IMR-90 (cell line): ENCODE data around the gene P2RY2. TPM values are rescaled to one million over a fixed set of nuclear protein-coding genes. Genes with fewer than 3 reads are reported as not detected.

Source experiments
- ATAC-seq: fragments of 200-7000 bp; cut with Tn5 transposase; 2 replicates; pipeline ENCODE4 v1.9.1; 2020; ENCODE audit warnings: low read depth, mild to moderate bottlenecking, moderate library complexity
- BruUV-seq: library from RNA; stranded (reverse); fragments of 400-500 nt; replicated peaks from 2 replicates; lab custom pipeline; 2021; lab: Mats Ljungman, UMichigan
- CTCF ChIA-PET: fragments of 300-600 bp; formaldehyde crosslinking; extraction: SDS; loops from one replicate; lab custom pipeline; 2021; ENCODE audit warnings: antibody characterized with exemption; lab: Yijun Ruan, JAX
- POLR2A ChIA-PET: fragments of 300-600 bp; sonication (Branson Sonifier 250); formaldehyde crosslinking; loops from one replicate; lab custom pipeline; 2022; ENCODE audit warnings: antibody characterized with exemption; ENCODE audit not compliant: unreplicated experiment; lab: Charles Lee
- DNase-seq: peaks from one replicate; pipeline ENCODE4 v3.0.0; 2013
- H2AFZ ChIP-seq: replicated peaks from 2 replicates; pipeline ENCODE3; 2013; ENCODE audit warnings: low read length, mild to moderate bottlenecking; ENCODE audit not compliant: poor library complexity
- H2AK5ac ChIP-seq: 2 replicates; pipeline ENCODE4 v1.6.1; 2013; ENCODE audit warnings: low read depth, low read length, inconsistent platforms
- H2AK9ac ChIP-seq: replicated peaks from 2 replicates; pipeline ENCODE3; 2013; ENCODE audit warnings: mild to moderate bottlenecking, low read depth, low read length, moderate library complexity; ENCODE audit not compliant: poor library complexity
- H2BK120ac ChIP-seq: 2 replicates; pipeline ENCODE4 v1.6.1; 2013; ENCODE audit warnings: low read depth, low read length, inconsistent platforms
- H2BK15ac ChIP-seq: 3 replicates; pipeline ENCODE4 v1.6.1; 2013; ENCODE audit warnings: low read depth, low read length, inconsistent platforms
- H2BK20ac ChIP-seq: 2 replicates; pipeline ENCODE4 v1.6.1; 2013; ENCODE audit warnings: low read depth, mild to moderate bottlenecking, inconsistent platforms, low read length, moderate library complexity
- H2BK5ac ChIP-seq: 2 replicates; pipeline ENCODE4 v1.6.1; 2013; ENCODE audit warnings: mild to moderate bottlenecking, low read depth, low read length, inconsistent platforms; ENCODE audit not compliant: poor library complexity, severe bottlenecking
- H3K14ac ChIP-seq: replicated peaks from 2 replicates; pipeline ENCODE4 v1.6.1; 2013; ENCODE audit warnings: low read depth, low read length, inconsistent platforms
- H3K18ac ChIP-seq: 2 replicates; pipeline ENCODE4 v1.6.1; 2013; ENCODE audit warnings: low read depth, low read length, control low read depth
- H3K23ac ChIP-seq: 2 replicates; pipeline ENCODE4 v1.6.1; 2013; ENCODE audit warnings: low read depth, low read length, inconsistent platforms
- H3K27ac ChIP-seq: 2 replicates; pipeline ENCODE4 v1.5.1; 2013; ENCODE audit warnings: mild to moderate bottlenecking, control low read depth, low read length; ENCODE audit not compliant: insufficient read depth
- H3K27me3 ChIP-seq: 2 replicates; pipeline ENCODE4 v1.6.1; 2013; ENCODE audit warnings: low read length; ENCODE audit not compliant: control insufficient read depth, insufficient read depth
- H3K36me3 ChIP-seq: 2 replicates; pipeline ENCODE4 v1.6.1; 2013; ENCODE audit warnings: low read length, mixed read lengths; ENCODE audit not compliant: control insufficient read depth, insufficient read depth
- H3K4ac ChIP-seq: 2 replicates; pipeline ENCODE4 v1.6.1; 2013; ENCODE audit warnings: low read depth, low read length, inconsistent platforms
- H3K4me1 ChIP-seq: 2 replicates; pipeline ENCODE4 v1.6.1; 2013; ENCODE audit warnings: low read length, mixed read lengths; ENCODE audit not compliant: control insufficient read depth, insufficient read depth
- H3K4me2 ChIP-seq: 2 replicates; pipeline ENCODE4 v1.6.1; 2013; ENCODE audit warnings: low read depth, mild to moderate bottlenecking, control low read depth, low read length, moderate library complexity
- H3K4me3 ChIP-seq: 2 replicates; pipeline ENCODE4 v1.5.1; 2013; ENCODE audit warnings: low read depth, mild to moderate bottlenecking, control low read depth, low read length, moderate library complexity; ENCODE audit not compliant: insufficient read depth
- H3K56ac ChIP-seq: 2 replicates; pipeline ENCODE4 v1.6.1; 2013; ENCODE audit warnings: low read length, inconsistent platforms; ENCODE audit not compliant: insufficient read depth; ENCODE audit errors: extremely low read depth
- H3K79me1 ChIP-seq, 2 experiments: 2 replicates each; pipeline ENCODE4 v1.6.1; 2013; ENCODE audit warnings: low read length in 2 of 2, inconsistent platforms in 1 of 2, low read depth in 1 of 2
- H3K9ac ChIP-seq: 2 replicates; pipeline ENCODE4 v1.6.1; 2013; ENCODE audit warnings: low read depth, low read length, control low read depth
- H3K9me1 ChIP-seq: 2 replicates; pipeline ENCODE4 v1.6.1; 2013; ENCODE audit warnings: low read length, inconsistent platforms; ENCODE audit not compliant: insufficient read depth
- H3K9me3 ChIP-seq: 2 replicates; pipeline ENCODE4 v1.6.1; 2013; ENCODE audit warnings: low read length; ENCODE audit not compliant: control insufficient read depth, insufficient read depth
- H4K20me1 ChIP-seq: 2 replicates; pipeline ENCODE4 v1.6.1; 2013; ENCODE audit warnings: low read length, inconsistent platforms; ENCODE audit not compliant: insufficient read depth
- H4K5ac ChIP-seq: 2 replicates; pipeline ENCODE4 v1.6.1; 2013; ENCODE audit warnings: mild to moderate bottlenecking, low read depth, low read length, control low read depth
- H4K8ac ChIP-seq, 2 experiments: 2 replicates each; pipeline ENCODE4 v1.6.1; 2013; ENCODE audit warnings: low read depth in 2 of 2, low read length in 2 of 2, control low read depth in 1 of 2, inconsistent platforms in 1 of 2
- H4K91ac ChIP-seq: 2 replicates; pipeline ENCODE4 v1.6.1; 2013; ENCODE audit warnings: low read depth, low read length, inconsistent platforms; ENCODE audit not compliant: insufficient read depth
- BHLHE40 ChIP-seq: fragments of 150-350 bp; IDR thresholded peaks from 2 replicates; pipeline ENCODE4 v1.6.1; 2016; ENCODE audit warnings: mild to moderate bottlenecking, low read depth, low read length
- CEBPB ChIP-seq: IDR thresholded peaks from 2 replicates; pipeline ENCODE4 v1.6.1; 2012; ENCODE audit warnings: low read depth, low read length, improper control_type of control experiment
- CHD1 ChIP-seq: IDR thresholded peaks from 2 replicates; pipeline ENCODE4 v1.6.1; 2012; ENCODE audit warnings: low read depth, low read length, improper control_type of control experiment
- CTCF ChIP-seq: conservative IDR thresholded peaks from 2 replicates; pipeline ENCODE4 v1.5.1; 2012; ENCODE audit warnings: mild to moderate bottlenecking, low read depth, low read length, improper control_type of control experiment
- ELK1 ChIP-seq: fragments of 150-350 bp; IDR thresholded peaks from 2 replicates; pipeline ENCODE4 v1.6.1; 2016; ENCODE audit warnings: low read depth, mild to moderate bottlenecking, low read length, moderate library complexity, borderline replicate concordance
- FOS ChIP-seq: fragments of 150-350 bp; IDR thresholded peaks from 2 replicates; pipeline ENCODE4 v1.6.1; 2016; ENCODE audit warnings: low read depth, low read length
- MAZ ChIP-seq: IDR thresholded peaks from 2 replicates; pipeline ENCODE4 v1.6.1; 2012; ENCODE audit warnings: low read depth, mild to moderate bottlenecking, low read length, improper control_type of control experiment, moderate library complexity, borderline replicate concordance
- NFE2L2 ChIP-seq: fragments of 150-350 bp; IDR thresholded peaks from 2 replicates; pipeline ENCODE4 v1.6.1; 2016; ENCODE audit warnings: low read depth, mild to moderate bottlenecking, low read length
- RAD21 ChIP-seq: IDR thresholded peaks from 2 replicates; pipeline ENCODE4 v1.6.1; 2012; ENCODE audit warnings: low read length, improper control_type of control experiment
- RFX5 ChIP-seq: IDR thresholded peaks from 2 replicates; pipeline ENCODE4 v1.8.0; 2012; ENCODE audit warnings: low read depth, mild to moderate bottlenecking, low read length, moderate library complexity
- SMC3 ChIP-seq: fragments of 150-350 bp; IDR thresholded peaks from 2 replicates; pipeline ENCODE4 v1.6.1; 2016; ENCODE audit warnings: low read depth, mild to moderate bottlenecking, antibody characterized with exemption, low read length, moderate library complexity
- USF2 ChIP-seq: fragments of 150-350 bp; IDR thresholded peaks from 2 replicates; pipeline ENCODE4 v1.6.1; 2017; ENCODE audit warnings: mild to moderate bottlenecking, antibody characterized with exemption, low read length, low read depth
- WGBS, 2 experiments: methylation state at CpG; one replicate each; pipeline versions ENCODE4 v1.1.5 to v1.1.7; 2013; ENCODE audit warnings: missing lambda C conversion rate in 2 of 2; ENCODE audit not compliant: insufficient read length in 1 of 2; ENCODE audit errors: extremely low coverage in 2 of 2; 5-methylcytosine and 5-hydroxymethylcytosine counted together
- dilution Hi-C: fragments of 300-500 bp; cut with HindIII; formaldehyde crosslinking; loops from one replicate; pipeline ENCODE4 v1.14.3; 2018; ENCODE audit warnings: low sequenced_read_pairs; ENCODE audit not compliant: unreplicated experiment
- in situ Hi-C: fragments of 300-500 bp; cut with MboI; formaldehyde crosslinking; loops from 3 replicates; pipeline ENCODE4 v1.14.3; 2019; ENCODE audit warnings: low sequenced_read_pairs, inconsistent platforms, mixed read lengths
- intact Hi-C: fragments of 100-400 bp; cut with micrococcal nuclease; formaldehyde crosslinking; loops from 2 replicates; pipeline ENCODE4 v1.10.0; 2022
- polyA plus RNA-seq, 3 experiments: library from polyadenylated mRNA; depleted of rRNA; stranded (reverse); fragments of >200 nt; gene quantifications; 2 replicates each; pipeline ENCODE4 v1.2.3, GENCODE V29; 2012; ENCODE audit warnings: low replicate concordance in 1 of 3
- total RNA-seq: library from RNA; depleted of rRNA; stranded (reverse); fragments of >200 nt; gene quantifications from 2 replicates; pipeline ENCODE4 v1.2.3, GENCODE V29; 2012

The P2RY2 gene
- total and polyA plus RNA-seq, 2 of the 4 experiments (the other 2 are of a cell fraction), result not detected

GRCh38 chr11:73203790-73204189, 14.3 kb upstream of the P2RY2 start:
- Histone ChIP-seq H4K5ac (no peak overlapping the region), H3K27ac (no peak overlapping the region), H2BK5ac (no peak overlapping the region), H3K79me1 (no peaks in the 10 kb centered on the region), H2AK5ac (no peak overlapping the region), H3K9me3 (no peaks in the 10 kb centered on the region), H2AFZ (no peak overlapping the region), H4K20me1 (no peaks in the 10 kb centered on the region), H2BK15ac (no peak overlapping the region), H3K4ac (no peak overlapping the region), H2AK9ac (no peak overlapping the region), H4K8ac (no peak overlapping the region), H3K27me3 (peaks cover 8% of the 10 kb centered on the region), H3K56ac (no peak overlapping the region), H3K4me1 (0 out of 2 replicates have a peak, but pooled peaks cover 2% of the 10 kb centered on the region), H3K36me3 (no peaks in the 10 kb centered on the region), H3K9me1 (no peaks in the 10 kb centered on the region; the same call in 1 of the 2 replicates), H3K9ac (no peak overlapping the region), H3K14ac (no peak overlapping the region), H3K4me3 (no peak overlapping the region), H3K4me2 (no peak overlapping the region), H4K91ac (no peak overlapping the region), H2BK120ac (no peak overlapping the region), H3K23ac (no peak overlapping the region), H2BK20ac (no peak overlapping the region), H3K18ac (no peak overlapping the region)
- ChIA-PET CTCF (interaction anchor here (1.1 kb wide), 1 partner anchor 12 kb away, joined by 3 read pairs; no protein-coding TSS in a partner anchor), POLR2A (no interaction called here)
- no TSS peak for BruUV-seq
- intact Hi-C loops, result no loop called here
- dilution Hi-C loops, result no loop called here
- ATAC-seq, result no peak
- TF ChIP-seq CEBPB (no peak), ELK1 (no peak), MAZ (no peak), RAD21 (no peak), FOS (no peak), SMC3 (no peak), RFX5 (no peak), CHD1 (no peak), USF2 (no peak), NFE2L2 (no peak), CTCF (no peak), BHLHE40 (no peak)
- DNase-seq, result no peak
- in situ Hi-C loops, result no loop called here
- WGBS, 2 experiments, result no CpG with 5 or more reads among the region's 4 CpGs
